RCC 7860 (cell line): Measurements from ENCODE around the gene GHRH.

ENCODE experiments used
- DNase-seq: peaks from one replicate; pipeline ENCODE4 v3.0.0-alpha.2; 2015; ENCODE audit warnings: low spot score
- FAIRE-seq: peaks from 2 replicates; lab custom pipeline; 2012; peaks lifted over from hg19 to GRCh38; lab: Jason Lieb, UNC

GHRH gene

DNA sequence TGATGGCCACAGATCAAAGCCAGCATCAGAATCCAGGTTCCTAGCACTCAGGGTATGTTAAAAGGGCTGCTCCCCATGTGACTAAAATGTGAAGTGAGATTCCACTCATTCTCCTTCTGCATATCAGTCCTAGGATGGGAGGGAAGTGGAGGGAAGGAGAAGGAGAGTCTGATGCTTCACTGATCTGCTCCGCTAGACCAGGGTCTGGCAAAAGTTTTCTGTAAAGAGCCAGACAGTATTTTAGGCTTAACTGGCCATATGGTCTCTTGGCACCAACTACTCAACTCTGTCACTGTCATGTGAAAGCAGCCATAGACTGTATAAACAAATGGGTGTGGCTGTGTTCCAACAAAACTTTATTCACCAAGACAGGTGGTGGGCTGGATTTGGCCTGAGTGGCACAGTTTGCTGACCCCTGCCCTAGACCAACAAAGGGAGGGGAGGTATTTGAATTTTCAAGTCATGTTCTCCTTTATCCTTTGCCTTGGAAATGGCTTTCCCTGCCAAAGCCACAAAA is 22.6 kb downstream of the GHRH start:
- no peak for FAIRE-seq
- DNase-seq = no peak

DNA sequence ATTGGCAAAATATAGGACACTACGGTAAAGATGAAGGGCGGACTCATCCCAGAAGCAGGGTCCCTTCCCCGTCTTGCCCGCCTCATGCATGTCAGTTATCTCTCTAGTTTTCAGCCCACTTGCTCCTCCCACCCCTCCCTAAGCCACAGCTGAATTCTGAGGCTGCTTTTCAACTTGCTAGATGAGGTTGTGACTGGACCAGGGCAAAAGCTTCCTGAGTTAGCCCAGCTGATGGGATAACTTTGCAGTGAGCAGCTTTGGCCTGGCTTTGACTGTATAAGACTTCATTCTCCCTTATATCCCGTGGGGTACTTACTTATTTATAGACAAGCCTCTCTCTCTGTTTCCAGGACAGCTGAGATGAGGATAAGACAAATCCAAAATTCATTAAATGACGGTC is 23.2 kb downstream of the GHRH start:
- DNase-seq (no peak), FAIRE-seq (no peak)

DNA sequence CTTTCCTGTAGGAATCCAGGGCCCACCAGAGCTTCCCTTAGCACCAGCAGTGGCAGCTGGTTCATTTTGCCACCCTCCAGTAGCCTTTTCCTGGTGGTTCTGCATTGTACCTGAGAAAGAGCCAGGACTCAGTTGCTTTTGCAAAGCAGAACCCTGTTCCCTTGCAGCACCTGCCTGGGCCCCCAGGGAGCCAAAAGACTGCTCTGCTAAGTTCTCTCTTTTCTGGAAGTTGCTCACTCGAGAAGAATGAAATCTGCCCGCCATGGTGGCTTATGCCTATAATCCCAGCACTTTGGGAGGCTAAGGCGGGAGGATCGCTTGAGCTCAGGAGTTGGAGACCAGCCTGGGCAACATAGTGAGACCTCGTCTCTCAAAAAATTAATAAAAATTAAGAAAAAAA is 24.0 kb downstream of the GHRH start:
- no peak for FAIRE-seq

DNA sequence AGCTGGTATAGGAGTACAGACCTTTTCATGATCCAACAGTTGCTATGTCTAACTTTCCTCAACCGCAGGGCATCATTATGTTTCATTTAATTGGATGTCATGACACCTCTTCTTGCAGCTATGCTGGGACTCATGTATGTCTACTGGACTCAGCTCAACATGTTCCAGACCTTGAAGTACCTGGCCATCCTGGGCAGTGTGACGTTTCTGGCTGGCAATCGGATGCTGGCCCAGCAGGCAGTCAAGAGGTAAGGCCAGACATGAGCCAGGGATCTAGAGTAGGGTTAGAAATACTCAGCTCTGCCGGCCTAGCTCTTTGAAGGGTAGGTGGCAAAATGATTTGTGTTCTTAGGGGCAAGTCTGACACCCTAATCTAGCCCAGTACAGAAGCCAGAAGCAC is 25.2 kb downstream of the GHRH start:
- no peak for FAIRE-seq
- no peak for DNase-seq

More for the DNA sequence above, 24.0 kb downstream of the GHRH start:
- DNase-seq = no peak

DNA sequence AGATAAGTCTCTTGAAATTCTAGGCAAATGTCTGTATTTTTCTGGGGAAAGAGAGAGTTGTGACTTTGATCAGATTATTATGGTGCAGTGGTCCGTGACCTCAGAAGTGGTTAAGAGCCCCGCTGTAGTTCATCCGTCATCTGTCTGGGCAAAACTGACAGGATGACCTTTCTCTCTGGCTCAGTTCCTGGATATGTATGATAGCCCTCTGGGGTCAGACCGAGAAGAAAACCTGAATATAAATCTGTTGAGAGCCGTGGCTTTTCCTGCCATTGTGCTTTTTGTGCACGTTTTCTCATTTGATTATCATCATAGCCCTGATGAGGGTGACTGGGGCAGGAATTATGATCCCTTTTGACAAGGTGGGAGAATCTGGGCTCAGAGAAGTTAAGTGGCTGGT is 26.5 kb downstream of the GHRH start:
- DNase-seq (no peak), FAIRE-seq (no peak)

DNA sequence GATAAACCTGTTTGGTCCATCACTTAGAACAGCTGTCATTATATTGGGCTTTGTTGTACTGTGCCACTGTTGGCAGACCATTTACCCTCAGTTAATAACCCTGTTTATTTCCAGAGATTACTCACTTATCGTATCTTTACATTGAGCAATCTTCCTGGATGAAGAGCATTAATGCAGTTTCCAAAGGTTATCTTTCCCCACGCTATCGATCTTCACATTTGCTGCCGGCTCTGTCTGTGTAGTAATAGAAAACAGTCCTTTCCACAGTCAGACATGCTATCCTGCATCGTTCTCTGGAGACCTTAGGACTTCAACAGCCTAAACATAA is 27.4 kb downstream of the GHRH start:
- DNase-seq = no peak
- FAIRE-seq = no peak

DNA sequence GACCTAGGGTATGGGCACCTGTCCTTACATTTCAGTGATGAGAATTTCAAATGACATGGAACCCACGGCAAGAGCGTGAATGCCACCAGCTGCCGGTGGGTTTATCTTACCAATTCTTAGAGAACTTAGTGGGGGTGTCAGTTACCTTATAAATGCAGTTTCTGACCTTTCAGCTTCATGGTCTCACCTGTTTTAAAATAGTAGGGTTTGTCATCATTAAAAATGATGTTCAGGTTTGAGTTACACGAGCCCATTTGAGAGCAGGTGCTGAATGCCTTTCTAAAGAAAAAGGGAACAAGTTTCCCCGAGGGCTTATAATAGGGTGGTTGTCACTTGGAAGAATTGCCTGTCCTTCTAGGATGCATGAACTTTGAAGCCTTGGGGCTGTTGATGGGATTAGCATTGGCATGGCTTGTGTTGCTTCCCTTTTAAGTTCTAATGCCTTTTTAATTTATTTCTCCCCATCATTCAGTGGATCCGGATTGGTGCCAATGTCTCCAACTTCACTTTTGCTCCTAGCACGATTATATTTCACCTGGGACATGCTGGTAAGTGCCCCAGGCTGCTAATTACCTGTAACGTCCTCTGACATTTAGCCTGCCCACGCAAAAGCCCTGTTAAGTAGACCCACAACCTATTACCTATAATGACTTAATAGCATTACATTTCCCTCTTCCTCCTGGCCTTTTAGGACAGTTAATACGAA is 27.9 kb downstream of the GHRH start:
- FAIRE-seq (no peak), DNase-seq (no peak)

DNA sequence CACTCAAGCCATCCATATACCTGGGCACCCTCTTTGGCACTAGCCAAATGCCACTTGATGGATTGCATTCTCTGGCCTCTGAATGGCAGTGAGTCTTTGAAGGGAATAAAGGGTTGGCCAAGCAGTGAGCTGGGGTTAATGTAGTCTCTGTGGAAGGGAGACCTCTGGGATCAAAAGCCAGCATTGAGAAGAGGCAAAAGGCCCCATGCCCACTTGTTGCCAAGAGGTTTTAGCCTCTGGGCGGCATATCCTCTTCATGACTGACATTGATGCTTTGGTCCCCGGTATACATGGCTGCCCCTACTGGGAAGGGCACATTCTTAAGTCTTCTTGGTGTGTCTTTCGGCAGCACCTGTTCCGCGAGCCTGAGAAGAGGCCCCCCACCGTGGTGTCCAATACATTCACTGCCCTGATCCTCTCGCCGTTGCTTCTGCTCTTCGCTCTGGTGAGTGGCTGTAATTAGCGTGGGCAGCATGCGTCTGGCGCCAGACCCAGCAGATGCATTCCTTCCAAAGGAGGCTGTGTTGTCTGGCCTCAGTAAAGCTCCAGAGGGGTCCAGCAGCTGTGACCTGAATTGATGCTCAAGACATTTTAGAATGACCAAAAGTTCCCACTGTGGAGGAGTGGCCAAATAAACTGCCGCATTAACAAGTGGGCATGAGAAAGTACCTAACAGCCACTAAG is 29.5 kb downstream of the GHRH start:
- no peak for FAIRE-seq

DNA sequence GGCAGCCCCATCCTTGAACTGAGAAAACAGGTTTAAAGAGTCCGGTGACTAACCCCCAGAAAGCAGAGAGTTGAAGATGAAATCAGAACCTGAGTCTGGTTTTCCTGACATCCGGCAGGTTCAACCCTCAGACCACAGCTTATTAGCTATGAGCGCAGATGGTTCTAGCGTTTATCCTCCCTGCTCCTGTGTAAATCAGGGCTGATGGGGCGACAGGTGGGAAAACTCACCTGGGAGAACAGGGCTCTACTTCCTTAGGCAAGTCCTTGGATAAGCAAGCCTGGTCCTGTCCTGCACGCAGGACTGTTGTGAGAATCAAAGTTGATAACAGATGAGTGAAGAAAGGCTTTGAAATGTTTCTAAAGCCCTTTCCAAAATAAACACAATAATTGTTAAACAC is 31.4 kb downstream of the GHRH start:
- FAIRE-seq (no peak), DNase-seq (no peak)

More for the DNA sequence above, 29.5 kb downstream of the GHRH start:
- no peak for DNase-seq

DNA sequence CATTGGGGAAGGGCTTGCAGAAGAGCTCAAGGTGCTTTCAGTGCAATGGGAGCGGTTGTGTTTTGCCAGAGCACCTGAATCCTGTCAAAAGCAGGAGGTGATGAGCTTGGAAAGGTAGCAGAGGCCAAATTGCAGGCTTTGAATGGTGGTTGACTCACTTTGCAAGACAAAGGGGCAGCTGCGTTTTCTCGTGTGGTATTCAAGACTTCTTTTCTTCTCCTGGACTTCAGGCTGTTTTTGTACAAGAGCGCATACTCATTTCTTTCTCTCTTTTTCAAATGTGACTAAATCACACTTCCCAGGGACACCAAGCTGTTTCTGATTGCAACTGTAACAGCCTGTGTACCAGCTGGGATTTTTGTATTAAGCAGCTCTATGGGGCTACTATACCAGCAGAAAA is 32.3 kb downstream of the GHRH start:
- no peak for DNase-seq

DNA sequence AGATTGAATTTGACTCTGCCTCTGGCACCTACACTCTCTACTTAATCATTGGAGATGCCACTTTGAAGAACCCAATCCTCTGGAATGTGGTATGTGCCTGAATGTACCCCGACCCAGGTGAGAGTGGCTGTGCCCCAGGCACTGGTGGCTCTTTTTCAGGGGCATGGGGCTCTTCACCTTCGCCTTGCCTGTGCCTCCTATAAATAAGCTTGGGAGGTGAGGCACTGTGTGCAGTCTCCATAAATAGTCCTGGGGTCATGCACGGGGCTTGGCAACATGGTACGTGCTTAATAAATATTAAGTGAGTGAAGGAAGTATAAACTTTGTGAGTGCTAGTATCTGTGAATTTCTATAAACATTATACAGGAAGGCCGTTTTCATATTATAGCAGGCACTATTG is 33.0 kb downstream of the GHRH start:
- DNase-seq (no peak), FAIRE-seq (no peak)

More for the DNA sequence above, 32.3 kb downstream of the GHRH start:
- FAIRE-seq = no peak

DNA sequence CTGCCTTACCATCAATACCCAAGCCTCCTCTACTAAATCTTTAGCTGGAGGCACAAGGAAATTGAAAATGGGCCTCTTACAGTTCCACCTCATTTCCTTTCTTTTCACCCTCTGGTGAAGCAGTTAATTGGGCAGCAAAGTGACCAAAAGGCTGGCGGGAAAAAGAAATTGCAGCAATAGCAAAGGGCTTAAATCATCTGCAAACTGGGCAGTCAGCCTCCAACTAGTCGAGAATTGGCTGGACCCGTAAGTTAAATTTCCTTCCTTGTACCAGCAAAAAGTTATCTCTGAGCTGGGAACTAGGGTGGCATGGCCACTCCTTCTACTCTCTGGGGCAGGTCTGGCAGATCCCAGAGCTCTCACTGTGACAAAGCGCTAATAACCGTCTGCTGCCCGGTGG is 33.5 kb downstream of the GHRH start:
- DNase-seq (no peak), FAIRE-seq (no peak)

DNA sequence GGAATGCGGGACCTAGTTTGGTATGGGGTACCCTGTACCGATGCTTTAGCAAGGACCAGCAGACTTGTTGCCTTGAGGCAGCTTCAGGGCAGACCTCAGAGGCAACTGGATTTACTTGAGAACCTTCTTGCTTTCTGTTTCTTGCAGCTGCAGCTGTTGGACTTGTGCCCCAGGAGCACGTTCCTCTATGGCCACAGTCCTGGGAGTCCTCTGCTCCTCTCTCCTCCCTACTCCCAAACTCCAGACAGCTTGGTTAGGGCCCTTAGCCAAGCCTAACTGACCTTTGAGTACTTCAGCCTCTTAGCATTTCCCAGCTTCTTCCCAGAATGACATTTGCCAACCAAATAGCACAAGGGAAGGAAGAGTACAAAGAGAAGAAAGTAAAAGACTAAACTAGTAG is 34.7 kb downstream of the GHRH start:
- DNase-seq = no peak
- no peak for FAIRE-seq

DNA sequence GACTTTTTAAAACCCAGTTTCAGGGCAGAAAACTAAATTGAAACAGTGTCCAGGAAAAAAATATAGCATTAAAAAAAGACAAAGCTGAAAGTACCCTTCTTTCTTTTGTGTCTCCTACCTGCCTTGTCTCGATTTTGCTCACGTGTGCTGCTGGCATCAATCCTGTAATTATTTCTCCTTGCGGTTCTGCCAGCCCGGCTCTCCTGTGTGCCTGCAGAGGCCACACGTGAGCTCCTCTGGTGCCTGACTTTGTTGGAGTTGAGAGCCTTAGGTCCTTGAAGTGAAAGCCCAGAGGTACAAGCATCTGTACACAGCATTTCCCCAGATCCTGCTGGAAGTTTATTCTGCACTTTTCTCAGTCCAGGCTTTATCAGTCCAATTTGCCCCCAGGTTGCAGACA is 36.5 kb downstream of the GHRH start:
- DNase-seq (no peak), FAIRE-seq (no peak)

DNA sequence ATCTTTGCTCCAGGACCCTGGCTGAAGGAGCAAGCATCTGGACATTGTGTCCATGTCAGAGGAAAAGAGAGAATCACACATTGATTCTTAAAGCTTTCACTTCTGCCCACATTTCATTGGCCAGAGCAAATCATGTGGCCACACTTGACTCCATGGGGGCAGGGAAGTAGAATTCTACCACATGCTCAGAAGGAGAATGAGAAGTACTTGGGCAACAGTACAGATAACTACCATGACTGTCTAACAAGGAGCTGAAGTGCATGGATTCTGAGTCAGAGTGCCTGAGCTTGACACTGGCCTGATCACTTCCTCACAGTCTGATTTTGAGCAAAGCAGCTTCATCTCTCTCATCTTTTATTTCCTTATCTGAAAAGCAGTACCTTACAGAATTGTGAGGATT is 38.6 kb downstream of the GHRH start:
- DNase-seq = peak; percentile 50
- FAIRE-seq = no peak

DNA sequence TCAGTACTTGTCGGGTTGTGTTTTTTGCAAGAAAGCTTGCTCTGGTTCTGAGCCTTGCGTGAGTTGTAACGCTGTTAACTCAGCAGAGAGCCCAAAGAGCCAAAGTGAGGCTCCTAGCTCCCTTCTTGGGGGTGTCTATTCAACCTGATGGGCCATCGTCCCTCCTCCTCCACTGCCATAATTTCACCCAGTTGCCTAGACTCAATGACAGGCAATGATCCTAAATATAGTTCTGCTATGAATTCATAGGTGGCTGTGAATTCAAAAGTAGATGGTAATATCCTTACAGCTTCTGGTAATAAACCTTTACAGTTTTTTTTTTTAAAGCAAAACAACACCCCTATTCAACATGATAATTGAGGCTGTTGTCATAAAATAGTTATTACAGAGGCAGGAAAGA is 39.5 kb downstream of the GHRH start:
- no peak for DNase-seq
- no peak for FAIRE-seq

DNA sequence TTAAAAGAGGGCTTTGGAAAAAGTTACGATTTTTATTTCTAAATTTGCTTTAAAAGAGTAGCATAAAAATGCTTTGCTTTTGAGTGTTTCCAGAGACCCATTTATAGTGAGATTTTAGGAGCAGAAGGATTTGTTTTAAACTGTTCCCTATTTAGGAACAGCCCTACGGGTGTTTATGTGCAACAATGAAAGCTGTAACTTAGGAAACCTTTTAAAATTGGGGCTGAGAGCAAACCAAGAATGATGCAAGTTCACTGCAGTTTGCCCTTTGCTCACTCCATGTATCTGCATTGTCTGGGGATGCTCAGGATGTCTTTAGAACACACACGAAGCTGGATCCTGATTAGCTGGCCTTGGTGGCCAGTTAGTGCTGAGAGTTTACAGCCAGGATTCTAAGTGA is 40.9 kb downstream of the GHRH start:
- DNase-seq (no peak), FAIRE-seq (no peak)

DNA sequence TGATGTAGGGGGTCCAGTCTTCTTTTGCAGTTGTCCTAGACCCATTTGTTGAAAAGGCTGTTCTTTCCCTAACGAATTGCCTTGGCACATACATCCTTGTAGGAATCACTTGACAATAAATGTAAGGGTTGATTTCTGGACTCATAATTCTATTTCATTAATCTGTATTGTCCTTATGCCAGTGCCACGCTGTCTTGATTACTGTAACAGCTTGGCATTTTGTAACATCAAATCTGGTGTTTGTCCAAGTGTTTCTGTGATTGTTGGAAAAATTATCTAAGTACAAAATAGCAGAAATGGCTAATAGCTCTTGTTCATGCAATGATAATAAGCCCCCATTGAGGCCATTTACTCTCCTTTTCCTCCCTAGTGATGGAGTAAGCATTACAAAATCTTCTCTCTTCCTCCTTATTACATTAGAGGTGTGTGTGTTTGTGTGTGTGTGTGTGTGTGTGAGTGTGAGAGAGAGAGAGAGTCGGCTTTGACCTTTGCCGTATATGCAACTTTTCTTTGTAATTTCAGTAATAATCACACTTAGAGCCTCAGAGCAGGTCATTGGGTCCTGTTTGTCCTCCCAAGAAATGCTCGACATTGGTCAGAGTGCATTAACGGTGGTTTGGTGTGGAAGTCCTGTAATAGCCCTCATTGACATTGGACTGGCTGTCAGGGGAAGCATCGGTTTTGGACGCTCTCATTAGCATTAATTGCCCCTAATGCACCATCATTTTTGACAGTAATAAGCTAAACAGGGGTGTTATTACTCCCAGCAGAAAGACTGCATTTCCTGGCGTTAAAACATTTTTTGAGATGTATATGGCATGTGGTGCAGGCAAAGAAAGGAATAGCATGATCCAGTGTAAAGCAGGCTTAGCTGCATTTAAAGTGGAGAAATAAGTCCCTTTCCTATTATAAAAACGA is 41.6 kb downstream of the GHRH start:
- FAIRE-seq (no peak), DNase-seq (no peak)

DNA sequence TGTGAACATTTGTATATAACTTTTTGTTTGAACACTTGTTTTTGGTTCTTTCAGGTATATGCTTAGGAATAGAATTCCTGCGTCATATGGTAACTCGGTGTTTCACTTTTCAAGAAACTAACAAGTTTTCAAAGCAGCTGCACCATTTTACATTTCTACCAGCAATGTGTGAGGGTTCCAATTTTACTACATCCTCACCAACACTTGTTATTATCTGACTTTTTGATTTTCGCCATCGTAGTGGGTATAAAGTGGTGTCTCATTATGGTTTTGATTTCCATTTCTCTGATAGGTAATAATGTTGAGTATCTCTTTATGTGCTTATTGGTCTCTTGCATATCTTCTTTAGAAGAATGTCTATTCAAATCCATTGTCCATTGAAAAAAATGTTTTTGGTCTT is 42.6 kb downstream of the GHRH start:
- DNase-seq = no peak
- FAIRE-seq = no peak

DNA sequence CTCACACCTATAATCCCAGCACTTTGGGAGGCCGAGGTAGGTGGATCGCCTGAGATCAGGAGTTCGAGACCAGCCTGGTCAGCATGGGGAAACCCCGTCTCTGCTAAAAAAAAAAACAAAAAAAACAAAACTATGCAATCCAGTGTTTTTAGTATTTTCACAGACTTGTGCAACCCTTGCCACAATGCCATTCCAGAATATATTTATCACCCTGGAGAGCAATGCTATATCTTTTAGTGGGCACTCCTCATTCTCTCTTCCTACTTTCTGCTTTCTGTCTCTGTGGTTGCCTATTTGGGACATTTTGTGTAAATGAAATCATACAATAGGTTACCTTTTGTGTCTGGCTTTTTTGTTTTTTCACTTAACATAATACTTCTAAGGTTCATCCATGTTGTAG is 43.2 kb downstream of the GHRH start:
- DNase-seq (no peak), FAIRE-seq (no peak)

DNA sequence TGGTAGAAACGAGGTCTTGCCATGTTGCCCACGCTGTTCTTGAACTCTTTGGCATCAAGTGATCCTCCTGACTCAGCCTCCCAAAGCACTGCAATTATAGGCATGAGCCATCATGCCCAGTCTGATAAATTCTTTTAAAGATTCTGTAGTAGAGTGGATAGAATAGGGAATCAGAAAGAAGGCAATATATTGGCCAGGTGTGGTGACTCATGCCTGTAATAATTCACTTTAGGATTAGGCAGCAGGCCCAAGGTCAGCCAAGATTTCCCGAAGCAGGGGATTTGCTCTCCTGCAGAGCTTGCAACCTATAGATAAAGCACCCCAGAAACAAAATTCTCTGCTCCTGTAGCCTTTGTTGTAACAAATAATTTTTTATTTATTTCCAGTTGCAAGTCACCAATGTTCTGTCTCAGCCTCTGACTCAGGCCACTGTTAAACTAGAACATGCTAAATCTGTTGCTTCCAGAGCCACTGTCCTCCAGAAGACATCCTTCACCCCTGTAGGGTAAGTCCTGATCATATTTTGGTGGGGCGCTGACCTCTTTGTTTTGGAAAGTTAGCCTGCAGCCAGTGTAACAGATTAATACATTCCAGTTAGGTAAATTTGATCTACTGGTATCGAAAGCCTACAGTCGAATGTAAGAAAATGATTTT is 51.8 kb downstream of the GHRH start:
- DNase-seq (no peak), FAIRE-seq (no peak)
